HepG2 (cell line): Measurements from ENCODE around the gene FBXO24. TPM values are rescaled to one million over a fixed set of nuclear protein-coding genes. Genes with fewer than 3 reads are reported as not detected.
A peak's percentile ranks its signal among the peaks of the same experiment; 100 is the strongest.

Experiments used
- ATAC-seq: fragments of 200-7000 bp; cut with Tn5 transposase; 3 replicates; pipeline ENCODE4 v1.9.1; 2020; ENCODE audit warnings: mild to moderate bottlenecking, moderate library complexity
- BruUV-seq: library from RNA; stranded (reverse); fragments of 400-500 nt; replicated peaks from 2 replicates; lab custom pipeline; 2021; lab: Mats Ljungman, UMichigan
- CTCF ChIA-PET: fragments of 300-600 bp; formaldehyde crosslinking; extraction: SDS; loops from one replicate; lab custom pipeline; 2021; ENCODE audit warnings: low total read pairs, inconsistent platforms, low intra/inter-chr PET ratio; lab: Yijun Ruan, JAX
- POLR2A ChIA-PET: fragments of 350-600 bp; sonication (Branson Sonifier 250); formaldehyde crosslinking; loops from one replicate; lab custom pipeline; 2020; ENCODE audit warnings: antibody characterized with exemption, inconsistent platforms; lab: Yijun Ruan, JAX
- DNase-seq: peaks from one replicate; pipeline ENCODE4 v3.0.0-alpha.2; 2015; ENCODE audit warnings: low spot score
- FAIRE-seq: peaks from 3 replicates; lab custom pipeline; 2011; peaks lifted over from hg19 to GRCh38; lab: Jason Lieb, UNC
- H2AFZ ChIP-seq: one replicate; pipeline ENCODE4 v1.6.1; 2011; ENCODE audit warnings: low read length, inconsistent platforms
- H3K27ac ChIP-seq: fragments of 300-600 bp; 3 replicates; pipeline ENCODE4 v1.8.0; 2011; ENCODE audit warnings: mixed run types, mild to moderate bottlenecking, mixed read lengths, low read length, inconsistent platforms; ENCODE audit not compliant: insufficient read depth; ENCODE audit errors: extremely low read length
- H3K27me3 ChIP-seq, 2 experiments: fragments of 200-600 bp in 1 of 2; 2 replicates in 1 of 2; 3 replicates in 1 of 2; pipeline versions ENCODE4 v1.6.0 to v1.8.0; 2011; ENCODE audit warnings: low read length in 2 of 2, mild to moderate bottlenecking in 2 of 2, moderate library complexity in 2 of 2, inconsistent platforms in 1 of 2; ENCODE audit not compliant: insufficient read depth in 2 of 2, control insufficient read depth in 1 of 2
- H3K36me3 ChIP-seq, 2 experiments: fragments of 200-600 bp in 1 of 2; replicated peaks in 1 of 2; 2 replicates in 1 of 2; 3 replicates in 1 of 2; pipeline versions ENCODE4 v1.5.1 to v1.8.0; 2011; ENCODE audit warnings: low read length in 2 of 2, inconsistent platforms in 1 of 2; ENCODE audit not compliant: insufficient read depth in 2 of 2, control insufficient read depth in 1 of 2
- H3K4me1 ChIP-seq: 2 replicates; pipeline ENCODE4 v1.5.1; 2012; ENCODE audit warnings: low read length, inconsistent platforms; ENCODE audit not compliant: insufficient read depth
- H3K4me2 ChIP-seq: 2 replicates; pipeline ENCODE4 v1.6.0; 2011; ENCODE audit warnings: low read depth, low read length, inconsistent platforms
- H3K4me3 ChIP-seq, 3 experiments: fragments of 200-600 bp in 1 of 3; sonication (generic), shearing (Covaris generic) in 1 of 3; replicated peaks in 1 of 3; 2 replicates each; pipeline ENCODE4 v1.5.1; 2011 to 2016; ENCODE audit warnings: low read length in 3 of 3, inconsistent platforms in 2 of 3, low read depth in 2 of 3, mild to moderate bottlenecking in 2 of 3, control low read depth in 1 of 3, mixed read lengths in 1 of 3; ENCODE audit not compliant: insufficient read depth in 1 of 3
- H3K79me2 ChIP-seq: one replicate; pipeline ENCODE4 v1.6.1; 2011; ENCODE audit warnings: low read length, inconsistent platforms; ENCODE audit not compliant: insufficient read depth
- H3K9ac ChIP-seq: 2 replicates; pipeline ENCODE4 v1.6.0; 2011; ENCODE audit warnings: mild to moderate bottlenecking, low read depth, low read length, inconsistent platforms; ENCODE audit not compliant: insufficient read depth
- H3K9me3 ChIP-seq: 2 replicates; pipeline ENCODE4 v1.5.1; 2012; ENCODE audit warnings: mild to moderate bottlenecking, low read length
- H4K20me1 ChIP-seq: 2 replicates; pipeline ENCODE4 v1.6.0; 2011; ENCODE audit warnings: inconsistent platforms, mild to moderate bottlenecking, low read length, moderate library complexity; ENCODE audit not compliant: insufficient read depth
- CREM ChIP-seq, 2 experiments: sonication (generic) in 1 of 2; formaldehyde crosslinking in 1 of 2; IDR thresholded peaks; 2 replicates each; pipeline versions ENCODE4 v1.4.0 to v1.6.1; 2016 to 2020; ENCODE audit warnings: antibody characterized with exemption in 1 of 2, mild to moderate bottlenecking in 1 of 2, missing genetic modification reagents in 1 of 2
- GABPB1 ChIP-seq: IDR thresholded peaks from 2 replicates; pipeline ENCODE4 v1.6.1; 2016; ENCODE audit warnings: mild to moderate bottlenecking, missing genetic modification reagents, moderate library complexity, missing compliant biosample characterization
- HMG20A ChIP-seq: IDR thresholded peaks from 2 replicates; pipeline ENCODE4 v1.6.1; 2016; ENCODE audit warnings: borderline replicate concordance
- HNF4G ChIP-seq, 2 experiments: sonication (generic) in 1 of 2; formaldehyde crosslinking in 1 of 2; IDR thresholded peaks; 2 replicates each; pipeline versions ENCODE4 v1.4.0 to v1.6.1; 2011 to 2020; ENCODE audit warnings: borderline replicate concordance in 2 of 2, low read depth in 2 of 2, mild to moderate bottlenecking in 2 of 2, low read length in 1 of 2, missing genetic modification reagents in 1 of 2, moderate library complexity in 1 of 2
- IKZF5 ChIP-seq: IDR thresholded peaks from 2 replicates; pipeline ENCODE4 v1.6.1; 2018; ENCODE audit warnings: missing genetic modification reagents, mild to moderate bottlenecking, missing compliant biosample characterization
- MIER3 ChIP-seq: IDR thresholded peaks from 2 replicates; pipeline ENCODE4 v1.6.1; 2016; ENCODE audit warnings: missing compliant biosample characterization, borderline replicate concordance
- MNT ChIP-seq: fragments of 450-650 bp; IDR thresholded peaks from 2 replicates; pipeline ENCODE4 v1.6.1; 2016
- NKX3-1 ChIP-seq: sonication (generic); formaldehyde crosslinking; IDR thresholded peaks from 2 replicates; pipeline ENCODE4 v1.5.0; 2020; ENCODE audit warnings: missing genetic modification reagents
- NR2F2 ChIP-seq: IDR thresholded peaks from 2 replicates; pipeline ENCODE4 v1.6.1; 2012; ENCODE audit warnings: low read depth, inconsistent platforms, borderline replicate concordance
- PHF5A ChIP-seq: IDR thresholded peaks from one replicate; pipeline ENCODE4 v1.6.1; 2018; ENCODE audit warnings: low read depth, missing genetic modification reagents; ENCODE audit not compliant: unreplicated experiment
- PHF8 ChIP-seq: sonication (generic); formaldehyde crosslinking; IDR thresholded peaks from 2 replicates; pipeline ENCODE4 v1.5.0; 2020; ENCODE audit warnings: missing genetic modification reagents
- RXRB ChIP-seq: IDR thresholded peaks from 2 replicates; pipeline ENCODE4 v1.6.1; 2016; ENCODE audit warnings: borderline replicate concordance, missing genetic modification reagents, missing compliant biosample characterization
- SALL2 ChIP-seq: sonication (generic); formaldehyde crosslinking; IDR thresholded peaks from 2 replicates; pipeline ENCODE4 v1.8.1; 2023; ENCODE audit warnings: mild to moderate bottlenecking, missing genetic modification reagents, inconsistent platforms
- ZFP36L2 ChIP-seq: sonication (generic); formaldehyde crosslinking; IDR thresholded peaks from 2 replicates; pipeline ENCODE4 v1.4.0; 2020; ENCODE audit warnings: missing genetic modification reagents
- ZNF143 ChIP-seq: sonication (generic); formaldehyde crosslinking; IDR thresholded peaks from 2 replicates; pipeline ENCODE4 v1.4.0; 2020; ENCODE audit warnings: missing genetic modification reagents
- ZNF232 ChIP-seq: sonication (generic); formaldehyde crosslinking; IDR thresholded peaks from 2 replicates; pipeline ENCODE4 v1.4.0; 2020; ENCODE audit warnings: missing genetic modification reagents, borderline replicate concordance
- ZNF329 ChIP-seq: sonication (generic); formaldehyde crosslinking; IDR thresholded peaks from 2 replicates; pipeline ENCODE4 v1.9.0; 2021; ENCODE audit warnings: low read depth, mild to moderate bottlenecking, missing genetic modification reagents
- ZNF556 ChIP-seq: sonication (generic); formaldehyde crosslinking; IDR thresholded peaks from 2 replicates; pipeline ENCODE4 v1.4.0; 2020; ENCODE audit warnings: mild to moderate bottlenecking, missing genetic modification reagents, borderline replicate concordance
- ZNF709 ChIP-seq: sonication (generic); formaldehyde crosslinking; IDR thresholded peaks from 2 replicates; pipeline ENCODE4 v1.5.0; 2020; ENCODE audit warnings: mild to moderate bottlenecking, missing genetic modification reagents
- ZNF770 ChIP-seq: sonication (generic); formaldehyde crosslinking; IDR thresholded peaks from 2 replicates; pipeline ENCODE4 v1.5.0; 2020; ENCODE audit warnings: mild to moderate bottlenecking, missing genetic modification reagents
- ZSCAN25 ChIP-seq: sonication (generic); formaldehyde crosslinking; IDR thresholded peaks from 2 replicates; pipeline ENCODE4 v1.8.0; 2022; ENCODE audit warnings: mild to moderate bottlenecking, missing genetic modification reagents
- WGBS: methylation state at CpG from one replicate; pipeline ENCODE4 v1.1.6; 2017; ENCODE audit warnings: low lambda C conversion rate; 5-methylcytosine and 5-hydroxymethylcytosine counted together
- in situ Hi-C: cut with HindIII; loops from 2 replicates; pipeline ENCODE4 v1.10.0; 2017; ENCODE audit warnings: low pct_unique_long_range_greater_than_20kb; ENCODE audit not compliant: extremely low pct_ligation_motif_present
- intact Hi-C: fragments of 100-400 bp; cut with micrococcal nuclease; formaldehyde crosslinking; loops from one replicate; pipeline ENCODE4 v1.10.0; 2022; ENCODE audit not compliant: unreplicated experiment
- polyA plus RNA-seq, 8 experiments: library from polyadenylated mRNA; depleted of rRNA in 3 of 8; stranded (reverse) in 7 of 8; unstranded in 1 of 8; fragments of >200 nt; fragmentation: Illumina TruSeq in 4 of 8; extraction: Trizol in 4 of 8; gene quantifications; 2 replicates each; pipeline versions ENCODE4 v1.2.1 to v1.2.3, GENCODE V29; 2011 to 2016; ENCODE audit warnings: low read depth in 4 of 8, missing spikeins in 1 of 8, mixed read lengths in 1 of 8; ENCODE audit not compliant: insufficient read depth in 1 of 8
- total RNA-seq, 5 experiments: library from RNA; depleted of rRNA; stranded (reverse); fragments of >200 nt; fragmentation: Illumina TruSeq; extraction: Trizol; gene quantifications; 2 replicates each; pipeline ENCODE4 v1.2.3, GENCODE V29; 2016; ENCODE audit warnings: low read depth in 1 of 5

FBXO24 gene
- total and polyA plus RNA-seq, 2 of the 13 experiments (the other 11 are each of a cell fraction or from before 2014, with no cell fraction given) = 0.20 to 0.55 TPM

GRCh38 chr7:100641463-100641859 lies 55.3 kb downstream of the FBXO24 start, which contains the start of gene TFR2:
Gene TFR2, minus strand, starts transcription at chr7:100641552. Its CDS starts 43 bp downstream, at chr7:100641509.
- CTCF ChIA-PET = no interaction called here
- peak; percentile 68; the same call in 1 of the 2 replicates for TF ChIP-seq MIER3
- TF ChIP-seq PHF5A (CRISPR knock-in tag) = no peak
- TF ChIP-seq NR2F2 = peak; percentile 41; the same call in 1 of the 2 replicates
- no peak for TF ChIP-seq ZNF143
- peak; percentile 99 for TF ChIP-seq ZSCAN25 (CRISPR knock-in tag)
- peak; percentile 44; the same call in 1 of the 2 replicates for TF ChIP-seq SALL2 (CRISPR knock-in tag)
- TF ChIP-seq ZNF556 (CRISPR knock-in tag) = peak; percentile 55; the same call in 1 of the 2 replicates
- peak; percentile 43; the same call in 1 of the 2 replicates for TF ChIP-seq CREM (IDR thresholded peaks at IDR 0.05)
- TF ChIP-seq CREM (CRISPR knock-in tag; IDR thresholded peaks at IDR 0.05) = no peak
- TF ChIP-seq ZNF329 (CRISPR knock-in tag) = 0 out of 2 replicates have a peak, but pooled peaks have one; percentile 32
- no peak for TF ChIP-seq NKX3-1 (CRISPR knock-in tag)
- TF ChIP-seq PHF8 (CRISPR knock-in tag) = peak; percentile 52; the same call in 1 of the 2 replicates
- TF ChIP-seq ZNF232 (CRISPR knock-in tag) = 0 out of 2 replicates have a peak, but pooled peaks have one; percentile 53
- TF ChIP-seq MNT = no peak
- no peak for TF ChIP-seq ZFP36L2 (CRISPR knock-in tag)
- peak; percentile 41; the same call in 1 of the 2 replicates for TF ChIP-seq HMG20A (CRISPR knock-in tag)
- peak; percentile 95 for TF ChIP-seq HNF4G (IDR thresholded peaks at IDR 0.05; ENCODE audit: borderline replicate concordance, low read depth, low read length)
- peak; percentile 89 for TF ChIP-seq HNF4G (CRISPR knock-in tag; IDR thresholded peaks at IDR 0.05; ENCODE audit: borderline replicate concordance, low read depth)
- peak; percentile 42; the same call in 1 of the 2 replicates for TF ChIP-seq ZNF770
- peak; percentile 72; the same call in 1 of the 2 replicates for TF ChIP-seq IKZF5 (CRISPR knock-in tag)
- peak; percentile 78 for TF ChIP-seq RXRB (CRISPR knock-in tag)
- peak; percentile 45 for TF ChIP-seq GABPB1 (CRISPR knock-in tag)
- TF ChIP-seq ZNF709 (CRISPR knock-in tag) = 0 out of 2 replicates have a peak, but pooled peaks have one; percentile 21

More at GRCh38 chr7:100641463-100641859, 55.3 kb downstream of the FBXO24 start, which contains the start of gene TFR2:
- in situ Hi-C loops = no loop called here
- ATAC-seq (peak; percentile 67), FAIRE-seq (peak; percentile 21), DNase-seq (peak; percentile 41)
- Histone ChIP-seq H2AFZ (no peak within 1 kb of the TSS), H3K4me3 (peak within 1 kb of the TSS; percentile 57 to 84 (median 64)), H3K4me2 (peak within 1 kb of the TSS; percentile 97), H3K27ac (peak within 1 kb of the TSS; percentile 88), H3K79me2 (no peaks in the 10 kb centered on the region), H3K9ac (peak within 1 kb of the TSS; percentile 75), H3K36me3 (no peaks in the 10 kb centered on the region), H3K9me3 (no peaks in the 10 kb centered on the region), H3K27me3 (peaks cover 5 to 11% of the 10 kb centered on the region in 2 experiments; a peak in 4 of 5 replicates), H3K4me1 (peaks cover 41% of the 10 kb centered on the region), H4K20me1 (no peaks in the 10 kb centered on the region)
- WGBS = 3% methylated on average over 6 of the region's 10 CpGs
- no TSS peak for BruUV-seq
- intact Hi-C loops = no loop called here
- POLR2A ChIA-PET = interaction anchor here (0.6 to 2.6 kb wide), 11 partner anchors 12 to 483 kb away, joined by 3 to 17 read pairs (median 4); partner anchors contain the start of genes FBXO24, GNB2, LRCH4 and MOSPD3
